ENCODE measurements around the gene MARVELD3. TPM values are rescaled to one million over a fixed set of nuclear protein-coding genes. Genes with fewer than 3 reads are reported as not detected.
"Not testable (repeated sequence)": the region's sequence is repeated elsewhere in the genome, so short reads cannot be mapped to it uniquely, and the experiment has no call there.

Gene MARVELD3
- total RNA-seq, 1 experiment from 2014 or later: not detected

GRCh38 chr16:71610936-71611871 lies 14.8 kb upstream of the MARVELD3 start:
- DNase-seq (ENCODE audit: low read depth): peak; percentile 41
- in situ Hi-C loops (cut with HindIII; ENCODE audit: low pct_unique_long_range_greater_than_20kb, low sequenced_read_pairs): no loop called here

GRCh38 chr16:71614956-71615355 lies 11.0 kb upstream of the MARVELD3 start:
- in situ Hi-C loops (cut with HindIII; ENCODE audit: low pct_unique_long_range_greater_than_20kb, low sequenced_read_pairs); DNase-seq (ENCODE audit: low read depth): not testable (repeated sequence)

GRCh38 chr16:71618429-71618828 lies 7.6 kb upstream of the MARVELD3 start:
- DNase-seq (ENCODE audit: low read depth): no peak
- in situ Hi-C loops (cut with HindIII; ENCODE audit: low pct_unique_long_range_greater_than_20kb, low sequenced_read_pairs): no loop called here

GRCh38 chr16:71622088-71622487 lies 3.9 kb upstream of the MARVELD3 start:
- no peak for DNase-seq (ENCODE audit: low read depth)
- in situ Hi-C loops (cut with HindIII; ENCODE audit: low pct_unique_long_range_greater_than_20kb, low sequenced_read_pairs): no loop called here

GRCh38 chr16:71623597-71623996 lies 2.4 kb upstream of the MARVELD3 start:
- no peak for DNase-seq (ENCODE audit: low read depth)
- in situ Hi-C loops (cut with HindIII; ENCODE audit: low pct_unique_long_range_greater_than_20kb, low sequenced_read_pairs): no loop called here

GRCh38 chr16:71625113-71625850 lies 702 bp upstream of the MARVELD3 start:
- in situ Hi-C loops (cut with HindIII; ENCODE audit: low pct_unique_long_range_greater_than_20kb, low sequenced_read_pairs): no loop called here
- DNase-seq (ENCODE audit: low read depth): no peak

GRCh38 chr16:71626858-71627213 lies 852 bp downstream of the MARVELD3 start:
- in situ Hi-C loops (cut with HindIII; ENCODE audit: low pct_unique_long_range_greater_than_20kb, low sequenced_read_pairs): no loop called here
- no peak for DNase-seq (ENCODE audit: low read depth)

- in situ Hi-C loops (cut with HindIII; ENCODE audit: low pct_unique_long_range_greater_than_20kb, low sequenced_read_pairs): no loop called here
- DNase-seq (ENCODE audit: low read depth): no peak
Observed at GRCh38 chr16:71627731-71628181, 1.8 kb downstream of the MARVELD3 start.

- no peak for DNase-seq (ENCODE audit: low read depth)
- in situ Hi-C loops (cut with HindIII; ENCODE audit: low pct_unique_long_range_greater_than_20kb, low sequenced_read_pairs): no loop called here
Observed at GRCh38 chr16:71628810-71629209, 2.8 kb downstream of the MARVELD3 start.

- in situ Hi-C loops (cut with HindIII; ENCODE audit: low pct_unique_long_range_greater_than_20kb, low sequenced_read_pairs): no loop called here
- DNase-seq (ENCODE audit: low read depth): no peak
Observed at GRCh38 chr16:71629278-71630016, 3.5 kb downstream of the MARVELD3 start.

GRCh38 chr16:71630808-71631207 lies 4.8 kb downstream of the MARVELD3 start:
- DNase-seq (ENCODE audit: low read depth): no peak

GRCh38 chr16:71631776-71632175 lies 5.8 kb downstream of the MARVELD3 start:
- no peak for DNase-seq (ENCODE audit: low read depth)
- in situ Hi-C loops (cut with HindIII; ENCODE audit: low pct_unique_long_range_greater_than_20kb, low sequenced_read_pairs): no loop called here

More at GRCh38 chr16:71630808-71631207, 4.8 kb downstream of the MARVELD3 start:
- in situ Hi-C loops (cut with HindIII; ENCODE audit: low pct_unique_long_range_greater_than_20kb, low sequenced_read_pairs): no loop called here

- in situ Hi-C loops (cut with HindIII; ENCODE audit: low pct_unique_long_range_greater_than_20kb, low sequenced_read_pairs): no loop called here
- DNase-seq (ENCODE audit: low read depth): no peak
Observed at GRCh38 chr16:71635632-71636031, 9.6 kb downstream of the MARVELD3 start.

GRCh38 chr16:71637398-71637797 lies 11.4 kb downstream of the MARVELD3 start:
- no peak for DNase-seq (ENCODE audit: low read depth)
- in situ Hi-C loops (cut with HindIII; ENCODE audit: low pct_unique_long_range_greater_than_20kb, low sequenced_read_pairs): no loop called here

- in situ Hi-C loops (cut with HindIII; ENCODE audit: low pct_unique_long_range_greater_than_20kb, low sequenced_read_pairs): no loop called here
- no peak for DNase-seq (ENCODE audit: low read depth)
Observed at GRCh38 chr16:71645450-71645849, 19.5 kb downstream of the MARVELD3 start.

GRCh38 chr16:71647391-71647790 lies 21.4 kb downstream of the MARVELD3 start:
- no peak for DNase-seq (ENCODE audit: low read depth)
- in situ Hi-C loops (cut with HindIII; ENCODE audit: low pct_unique_long_range_greater_than_20kb, low sequenced_read_pairs): no loop called here

GRCh38 chr16:71648162-71648561 lies 22.2 kb downstream of the MARVELD3 start:
- in situ Hi-C loops (cut with HindIII; ENCODE audit: low pct_unique_long_range_greater_than_20kb, low sequenced_read_pairs): no loop called here
- DNase-seq (ENCODE audit: low read depth): no peak

GRCh38 chr16:71648921-71649320 lies 22.9 kb downstream of the MARVELD3 start:
- DNase-seq (ENCODE audit: low read depth): no peak
- in situ Hi-C loops (cut with HindIII; ENCODE audit: low pct_unique_long_range_greater_than_20kb, low sequenced_read_pairs): no loop called here

- in situ Hi-C loops (cut with HindIII; ENCODE audit: low pct_unique_long_range_greater_than_20kb, low sequenced_read_pairs): no loop called here
- DNase-seq (ENCODE audit: low read depth): no peak
Observed at GRCh38 chr16:71649704-71650103, 23.7 kb downstream of the MARVELD3 start.

All from Caki2 (cell line).